ENCODE results near the gene SLC39A12. TPM values are rescaled to one million over a fixed set of nuclear protein-coding genes. Genes with fewer than 3 reads are reported as not detected.

Gene SLC39A12
- polyA plus RNA-seq, 1 of the 3 experiments (the other 2 are of a cell fraction), result not detected

- Histone ChIP-seq H3K27ac (ENCODE audit: low read depth in 2 of 2, low read length in 1 of 2) (no peak overlapping the region), H2AFZ (ENCODE audit: low read depth) (no peak overlapping the region), H3K9me3 (no peaks in the 10 kb centered on the region), H4K20me1 (ENCODE audit: insufficient read depth) (no peaks in the 10 kb centered on the region), H3K4me3 (ENCODE audit: low read depth in 2 of 2, low read length in 1 of 2) (no peak overlapping the region), H3K9me2 (no peaks in the 10 kb centered on the region), H3K4me2 (no peak overlapping the region), H3F3A (replicated peaks; ENCODE audit: insufficient read depth) (no peaks in the 10 kb centered on the region), H3K9ac (no peak overlapping the region), H3K27me3 (ENCODE audit: insufficient read depth) (no peaks in the 10 kb centered on the region; the same call in 1 of the 2 replicates), H3K36me3 (replicated peaks in 1 of 2; ENCODE audit: control insufficient read depth in 1 of 2, insufficient read depth in 2 of 2, low read length in 1 of 2) (no peaks in the 10 kb centered on the region), H3K4me1 (ENCODE audit: control insufficient read depth in 1 of 2, insufficient read depth in 2 of 2, low read depth in 1 of 2, low read length in 1 of 2) (no peaks in the 10 kb centered on the region), H3K79me2 (ENCODE audit: insufficient read depth) (no peaks in the 10 kb centered on the region)
- CTCF ChIA-PET, result no interaction called here
- WGBS (ENCODE audit: low lambda C conversion rate), result 47% methylated on average over 2 of the region's 2 CpGs
- TF ChIP-seq SMC3 (IDR thresholded peaks at IDR 0.05; ENCODE audit: low read depth, low read length) (no peak), RAD21 (IDR thresholded peaks at IDR 0.05; ENCODE audit: low read length) (no peak), GABPA (IDR thresholded peaks at IDR 0.05; ENCODE audit: low read depth) (no peak), NFIC (IDR thresholded peaks at IDR 0.05; ENCODE audit: borderline replicate concordance) (no peak), RCOR1 (IDR thresholded peaks at IDR 0.05; ENCODE audit: low read length) (no peak), USF2 (IDR thresholded peaks at IDR 0.05; ENCODE audit: borderline replicate concordance, low read depth, low read length) (no peak), YY1 (IDR thresholded peaks at IDR 0.05; ENCODE audit: low read depth) (no peak), POLR2AphosphoS5 (IDR thresholded peaks at IDR 0.05; ENCODE audit: low read depth, low read length) (no peak), FOXM1 (IDR thresholded peaks at IDR 0.05; ENCODE audit: low read depth) (no peak), MXI1 (IDR thresholded peaks at IDR 0.05; ENCODE audit: low read depth, low read length) (no peak), EP300 (IDR thresholded peaks at IDR 0.05; ENCODE audit: borderline replicate concordance in 1 of 2, low read depth in 1 of 2, low read length in 1 of 2) (no peak), TAF1 (IDR thresholded peaks at IDR 0.05; ENCODE audit: borderline replicate concordance, low read depth, low read length) (no peak), ELF1 (IDR thresholded peaks at IDR 0.05) (no peak), MEF2A (IDR thresholded peaks at IDR 0.05; ENCODE audit: borderline replicate concordance, low read depth) (no peak), FOXJ3 (CRISPR knock-in tag; IDR thresholded peaks at IDR 0.05) (no peak)
- TF ChIP-seq, protein P1, sequence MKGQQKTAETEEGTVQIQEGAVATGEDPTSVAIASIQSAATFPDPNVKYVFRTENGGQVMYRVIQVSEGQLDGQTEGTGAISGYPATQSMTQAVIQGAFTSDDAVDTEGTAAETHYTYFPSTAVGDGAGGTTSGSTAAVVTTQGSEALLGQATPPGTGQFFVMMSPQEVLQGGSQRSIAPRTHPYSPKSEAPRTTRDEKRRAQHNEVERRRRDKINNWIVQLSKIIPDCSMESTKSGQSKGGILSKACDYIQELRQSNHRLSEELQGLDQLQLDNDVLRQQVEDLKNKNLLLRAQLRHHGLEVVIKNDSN (IDR thresholded peaks at IDR 0.05; ENCODE audit: borderline replicate concordance, low read depth), result no peak
- DNase-seq, result no peak
- POLR2A ChIA-PET, result no interaction called here
Observed at GRCh38 chr10:18071591-18071990, 119.9 kb downstream of the SLC39A12 start.

- Histone ChIP-seq H2AFZ (ENCODE audit: low read depth) (no peak overlapping the region), H3K9me2 (no peaks in the 10 kb centered on the region), H3K27me3 (ENCODE audit: insufficient read depth) (no peaks in the 10 kb centered on the region; the same call in 1 of the 2 replicates), H3K9ac (no peak overlapping the region), H3K79me2 (ENCODE audit: insufficient read depth) (no peaks in the 10 kb centered on the region), H3K9me3 (no peaks in the 10 kb centered on the region), H3K4me2 (no peak overlapping the region), H3K36me3 (replicated peaks in 1 of 2; ENCODE audit: control insufficient read depth in 1 of 2, insufficient read depth in 2 of 2, low read length in 1 of 2) (no peaks in the 10 kb centered on the region), H3K4me3 (ENCODE audit: low read depth in 2 of 2, low read length in 1 of 2) (no peak overlapping the region), H3F3A (replicated peaks; ENCODE audit: insufficient read depth) (no peaks in the 10 kb centered on the region), H3K4me1 (ENCODE audit: control insufficient read depth in 1 of 2, insufficient read depth in 2 of 2, low read depth in 1 of 2, low read length in 1 of 2) (no peaks in the 10 kb centered on the region), H4K20me1 (ENCODE audit: insufficient read depth) (no peaks in the 10 kb centered on the region), H3K27ac (ENCODE audit: low read depth in 2 of 2, low read length in 1 of 2) (no peak overlapping the region)
- POLR2A ChIA-PET, result no interaction called here
- TF ChIP-seq REST (IDR thresholded peaks at IDR 0.05; ENCODE audit: low read depth, low read length) (no peak), NFIC (IDR thresholded peaks at IDR 0.05; ENCODE audit: borderline replicate concordance) (no peak), TCF12 (IDR thresholded peaks at IDR 0.05) (no peak), IRF3 (IDR thresholded peaks at IDR 0.05; ENCODE audit: low read depth, low read length) (no peak)
- TF ChIP-seq, protein P2, sequence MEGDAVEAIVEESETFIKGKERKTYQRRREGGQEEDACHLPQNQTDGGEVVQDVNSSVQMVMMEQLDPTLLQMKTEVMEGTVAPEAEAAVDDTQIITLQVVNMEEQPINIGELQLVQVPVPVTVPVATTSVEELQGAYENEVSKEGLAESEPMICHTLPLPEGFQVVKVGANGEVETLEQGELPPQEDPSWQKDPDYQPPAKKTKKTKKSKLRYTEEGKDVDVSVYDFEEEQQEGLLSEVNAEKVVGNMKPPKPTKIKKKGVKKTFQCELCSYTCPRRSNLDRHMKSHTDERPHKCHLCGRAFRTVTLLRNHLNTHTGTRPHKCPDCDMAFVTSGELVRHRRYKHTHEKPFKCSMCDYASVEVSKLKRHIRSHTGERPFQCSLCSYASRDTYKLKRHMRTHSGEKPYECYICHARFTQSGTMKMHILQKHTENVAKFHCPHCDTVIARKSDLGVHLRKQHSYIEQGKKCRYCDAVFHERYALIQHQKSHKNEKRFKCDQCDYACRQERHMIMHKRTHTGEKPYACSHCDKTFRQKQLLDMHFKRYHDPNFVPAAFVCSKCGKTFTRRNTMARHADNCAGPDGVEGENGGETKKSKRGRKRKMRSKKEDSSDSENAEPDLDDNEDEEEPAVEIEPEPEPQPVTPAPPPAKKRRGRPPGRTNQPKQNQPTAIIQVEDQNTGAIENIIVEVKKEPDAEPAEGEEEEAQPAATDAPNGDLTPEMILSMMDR (IDR thresholded peaks at IDR 0.05), result no peak
- DNase-seq, result no peak
- WGBS (ENCODE audit: low lambda C conversion rate), result 72% methylated on average over 3 of the region's 3 CpGs
- CTCF ChIA-PET, result interaction anchor here (1.9 kb wide), 1 partner anchor 31 kb away, joined by 6 read pairs; no protein-coding TSS in a partner anchor
Observed at GRCh38 chr10:18073314-18073713, 121.6 kb downstream of the SLC39A12 start.

Data from SK-N-SH (cell line).